Activated gamma-delta T cell treated with Interleukin-2 at 50 U/mL for 16 hours (primary cell): ENCODE measurements around the gene GNMT.
"Not testable (repeated sequence)": the region's sequence is repeated elsewhere in the genome, so short reads cannot be mapped to it uniquely, and the experiment has no call there.

Source experiments
- DNase-seq: peaks from one replicate; pipeline ENCODE4 v3.0.0-alpha.2; 2020

GNMT gene

DNA sequence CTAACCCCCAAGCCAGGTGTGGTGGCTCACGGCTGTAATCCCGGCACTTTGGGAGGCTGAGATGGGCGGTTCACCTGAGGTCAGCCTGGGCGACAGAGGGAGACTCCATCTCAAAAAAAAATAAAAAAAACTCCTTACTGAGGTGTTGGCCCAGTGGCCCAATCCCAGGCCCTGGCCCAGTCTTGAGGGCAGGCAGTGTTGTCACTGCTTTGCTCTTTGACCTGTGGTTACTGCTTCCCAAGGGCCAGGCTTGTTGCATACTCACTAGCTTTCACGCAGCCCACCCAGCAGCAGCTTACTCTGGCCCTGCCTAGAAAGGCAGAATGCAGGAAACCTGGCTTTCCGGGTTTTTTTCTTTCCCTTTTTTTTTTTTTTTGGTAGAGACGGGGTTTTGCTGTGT lies 18.1 kb upstream of the GNMT start:
- no peak for DNase-seq

DNA sequence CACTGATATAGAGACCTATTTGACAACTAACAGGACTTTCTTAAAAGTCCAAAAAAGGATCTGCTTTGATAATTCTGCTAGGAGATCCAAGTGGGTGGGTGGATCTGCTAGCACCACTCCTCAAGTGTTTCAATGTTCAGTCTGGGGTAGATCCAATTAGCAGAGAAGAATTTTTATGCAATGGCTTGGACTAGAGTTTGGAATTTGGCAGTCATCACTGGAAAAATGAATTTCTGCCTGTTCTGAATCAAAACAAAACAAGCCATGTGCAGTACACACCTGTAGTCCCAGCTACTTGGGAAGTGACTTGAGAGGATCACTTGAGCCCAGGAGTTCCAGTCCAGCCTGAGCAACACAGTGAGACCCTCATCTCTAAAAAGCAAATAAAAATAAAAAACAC lies 12.6 kb upstream of the GNMT start:
- DNase-seq = no peak

GRCh38 chr6:42952389-42952788 lies 8.2 kb upstream of the GNMT start:
- DNase-seq = no peak

DNA sequence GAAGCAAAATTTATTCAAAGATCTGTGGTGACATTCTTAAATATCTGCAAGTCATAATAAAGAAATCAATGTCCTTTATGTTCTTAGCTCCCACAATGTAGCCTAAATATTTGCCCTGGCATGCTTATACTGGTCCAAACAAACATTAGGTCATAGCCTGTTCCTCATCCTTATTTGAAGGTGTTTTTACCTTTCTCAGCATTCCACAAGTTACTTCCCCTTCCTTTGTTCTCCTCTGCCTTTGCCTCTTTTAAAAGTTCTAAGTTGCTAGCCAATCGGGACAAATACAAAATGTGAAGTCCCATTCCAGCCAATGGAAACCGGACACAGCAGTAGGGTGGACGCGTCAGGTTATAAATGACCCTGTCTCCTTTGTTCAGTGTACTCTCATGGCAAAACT lies 6.1 kb upstream of the GNMT start:
- not testable (repeated sequence) for DNase-seq

GRCh38 chr6:42958125-42958524 lies 2.4 kb upstream of the GNMT start:
- no peak for DNase-seq

GRCh38 chr6:42959917-42960242 lies 674 bp upstream of the GNMT start:
- DNase-seq = no peak

- DNase-seq = no peak
Observed at GRCh38 chr6:42961020-42961470, 491 bp downstream of the GNMT start.

GRCh38 chr6:42962096-42962495 lies 1.5 kb downstream of the GNMT start:
- DNase-seq = no peak

DNA sequence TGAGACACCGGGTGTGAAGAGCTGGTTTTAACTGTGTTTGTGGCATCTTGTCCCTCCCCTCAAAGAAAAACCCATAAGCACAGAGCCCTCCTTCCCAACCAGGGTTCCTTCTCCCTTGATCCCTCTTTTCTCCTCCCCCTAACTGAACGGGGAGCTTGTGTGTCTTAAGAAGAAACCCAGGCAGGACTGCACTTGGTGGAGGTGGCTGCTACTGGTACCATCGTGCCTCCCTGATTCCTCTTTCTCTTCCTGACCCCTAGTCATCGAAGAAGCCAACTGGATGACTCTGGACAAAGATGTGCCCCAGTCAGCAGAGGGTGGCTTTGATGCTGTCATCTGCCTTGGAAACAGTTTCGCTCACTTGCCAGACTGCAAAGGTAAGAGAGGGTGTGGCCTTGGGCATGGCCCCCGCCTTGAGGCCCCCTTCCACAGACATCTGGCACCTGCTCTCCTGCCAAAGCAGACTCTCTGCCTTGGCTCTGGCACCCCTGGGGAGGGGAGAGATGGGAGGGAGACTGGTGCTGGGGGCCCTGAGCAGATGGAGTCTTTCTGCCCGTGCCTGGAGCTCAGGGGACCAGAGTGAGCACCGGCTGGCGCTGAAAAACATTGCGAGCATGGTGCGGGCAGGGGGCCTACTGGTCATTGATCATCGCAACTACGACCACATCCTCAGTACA lies 2.1 kb downstream of the GNMT start:
- no peak for DNase-seq

DNA sequence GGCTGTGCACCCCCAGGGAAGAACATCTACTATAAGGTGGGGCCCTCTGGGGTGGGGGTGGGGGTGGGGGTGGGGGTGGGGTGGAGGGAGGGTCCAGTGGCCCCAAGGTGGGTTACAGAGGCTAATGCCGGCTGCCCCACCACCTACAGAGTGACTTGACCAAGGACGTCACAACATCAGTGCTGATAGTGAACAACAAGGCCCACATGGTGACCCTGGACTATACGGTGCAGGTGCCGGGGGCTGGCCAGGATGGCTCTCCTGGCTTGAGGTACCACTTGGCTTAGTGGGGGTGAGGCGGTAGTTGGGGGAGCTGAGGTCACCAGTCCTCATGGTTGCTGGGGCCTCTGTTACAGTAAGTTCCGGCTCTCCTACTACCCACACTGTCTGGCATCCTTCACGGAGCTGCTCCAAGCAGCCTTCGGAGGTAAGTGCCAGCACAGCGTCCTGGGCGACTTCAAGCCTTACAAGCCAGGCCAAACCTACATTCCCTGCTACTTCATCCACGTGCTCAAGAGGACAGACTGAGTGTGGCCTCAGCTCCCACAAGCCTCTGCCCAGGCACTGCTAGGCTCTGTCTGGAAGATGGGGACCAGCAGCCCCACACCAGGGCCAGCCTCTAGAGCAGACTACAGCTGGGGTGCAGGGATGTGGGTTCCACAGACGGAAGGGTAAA lies 2.8 kb downstream of the GNMT start:
- no peak for DNase-seq

- DNase-seq = no peak
Observed at GRCh38 chr6:42963855-42964605, 3.5 kb downstream of the GNMT start.

GRCh38 chr6:42966571-42966970 lies 6.0 kb downstream of the GNMT start:
- DNase-seq = no peak

- DNase-seq = no peak
Observed at GRCh38 chr6:42967228-42967627, 6.7 kb downstream of the GNMT start.

GRCh38 chr6:42968126-42968701 lies 7.7 kb downstream of the GNMT start:
- no peak for DNase-seq

- no peak for DNase-seq
Observed at GRCh38 chr6:42968783-42969182, 8.2 kb downstream of the GNMT start.

GRCh38 chr6:42969431-42969830 lies 8.9 kb downstream of the GNMT start:
- no peak for DNase-seq

DNA sequence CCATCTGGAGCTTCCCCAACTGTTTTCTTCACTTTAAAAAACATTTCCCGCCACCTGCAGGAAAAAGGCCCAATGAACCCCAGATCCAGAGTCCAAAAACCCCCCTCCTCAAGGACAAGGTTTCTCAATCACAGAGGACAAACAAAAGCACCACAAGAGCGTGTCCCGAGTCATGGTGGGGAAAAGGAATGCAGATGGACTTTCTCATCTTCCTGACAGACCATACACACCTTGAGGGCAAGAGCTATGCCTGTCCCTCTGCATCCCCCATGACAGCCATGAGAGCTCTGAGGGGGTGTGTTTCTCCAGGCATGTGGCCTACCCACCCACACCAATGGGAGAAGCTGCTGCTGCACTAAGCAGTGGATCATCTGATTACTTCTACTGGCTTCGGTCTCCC lies 9.4 kb downstream of the GNMT start:
- no peak for DNase-seq

DNA sequence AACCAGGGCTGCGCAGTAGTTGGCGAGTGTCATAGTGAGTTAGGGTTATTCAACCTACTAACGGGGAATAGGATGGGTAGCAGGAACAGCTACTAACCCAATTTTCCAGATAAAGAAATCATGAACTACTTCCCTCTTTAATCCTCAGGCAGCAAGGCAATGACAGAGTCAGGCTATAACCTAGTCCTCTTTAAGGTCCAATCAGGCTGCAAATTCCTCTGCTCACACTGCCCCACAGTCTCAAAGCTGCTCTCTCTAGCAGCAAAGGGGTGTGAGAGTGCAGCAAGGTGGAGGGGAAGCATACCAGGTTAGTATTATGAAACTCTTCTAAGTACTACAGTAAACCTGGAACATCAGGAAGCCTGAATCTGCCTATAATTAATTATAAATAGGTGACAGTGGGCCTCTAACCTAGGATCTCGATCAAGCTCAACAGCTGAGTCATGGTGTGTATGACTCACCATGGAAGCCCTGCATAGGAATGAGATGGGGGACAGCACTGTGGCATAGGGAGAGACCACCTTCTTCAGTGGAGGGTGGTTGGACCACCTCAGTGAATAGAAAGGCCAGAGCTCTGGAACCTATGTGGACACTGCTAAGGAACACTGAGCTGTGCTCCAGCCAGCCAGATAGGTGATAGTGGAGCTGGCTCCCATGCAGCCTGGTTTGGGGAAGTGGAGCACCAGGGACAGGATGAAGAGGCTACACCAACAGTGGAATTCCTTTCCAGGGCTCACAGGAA lies 10.5 kb downstream of the GNMT start:
- no peak for DNase-seq

DNA sequence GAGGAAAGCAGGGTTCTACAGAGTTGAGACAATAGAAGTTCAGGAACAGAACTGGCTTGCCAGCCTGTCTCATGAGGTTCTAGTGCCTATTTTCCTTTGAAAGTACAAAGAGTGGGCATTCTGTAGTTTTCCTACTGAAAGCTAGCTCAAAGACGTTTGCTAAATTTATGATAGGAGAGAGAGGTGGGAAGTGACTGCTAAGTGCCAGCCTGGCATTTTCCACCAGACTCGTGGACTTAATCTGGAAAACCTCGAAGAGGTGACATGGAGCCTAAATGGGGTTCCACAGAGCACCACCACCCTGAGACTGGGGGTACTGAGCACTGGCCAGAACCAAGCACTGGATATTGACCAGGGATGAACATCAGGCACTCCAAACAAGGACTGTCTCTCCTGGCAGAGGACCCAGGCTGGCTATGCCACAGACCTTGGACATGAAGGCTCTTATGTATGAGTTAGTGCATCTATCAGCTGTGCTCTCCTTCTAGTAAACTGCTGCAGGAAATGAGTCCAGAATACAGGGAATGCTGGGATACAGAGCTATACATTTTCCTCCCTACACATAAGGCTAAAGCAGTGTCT lies 11.3 kb downstream of the GNMT start:
- no peak for DNase-seq

DNA sequence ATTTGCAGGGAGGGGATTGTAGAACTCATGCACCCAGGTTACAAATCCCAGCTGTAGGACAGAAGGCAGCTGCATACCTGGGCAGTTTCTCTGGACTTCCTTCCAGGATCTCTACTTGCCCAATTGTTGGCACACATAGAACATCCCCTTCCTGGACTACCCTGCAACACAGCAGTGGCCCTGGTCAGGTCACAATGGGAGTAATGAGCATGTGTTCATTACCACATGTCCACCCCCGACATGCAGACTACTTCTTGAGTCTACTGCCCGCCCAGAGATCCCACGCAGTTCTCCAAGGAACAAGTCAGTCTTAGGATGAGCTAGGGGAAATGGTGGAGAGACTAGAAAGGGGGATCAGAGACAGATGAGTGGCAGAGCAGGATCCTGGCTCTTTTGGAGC lies 13.4 kb downstream of the GNMT start:
- no peak for DNase-seq

DNA sequence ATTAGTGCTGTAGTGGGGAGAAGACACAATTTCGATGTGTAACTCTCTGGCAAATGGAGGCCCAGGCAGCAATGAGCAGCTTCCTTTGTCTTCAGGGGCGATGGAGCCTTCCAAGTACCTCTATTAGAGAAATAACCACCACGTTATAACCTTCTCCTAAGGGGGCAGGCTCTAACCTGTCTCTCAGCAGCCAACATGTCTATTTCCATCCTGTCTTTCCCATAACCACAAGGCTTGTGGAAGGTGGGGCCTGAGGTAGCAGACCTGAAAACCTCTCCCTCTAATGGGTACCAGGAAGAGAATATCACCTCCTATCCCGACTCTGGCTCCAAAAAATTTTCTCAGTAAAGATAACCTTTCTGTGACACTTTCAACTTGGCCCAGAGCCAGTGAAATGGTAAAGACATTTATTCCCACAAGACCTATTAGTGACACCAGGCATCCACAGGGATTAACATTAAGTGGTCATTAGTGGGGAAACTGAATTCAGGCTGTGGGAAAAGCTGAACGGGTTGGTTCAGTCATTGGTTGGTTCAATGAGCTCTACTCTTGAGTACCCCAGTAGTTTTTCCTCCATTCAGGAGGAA lies 14.5 kb downstream of the GNMT start:
- DNase-seq = no peak

DNA sequence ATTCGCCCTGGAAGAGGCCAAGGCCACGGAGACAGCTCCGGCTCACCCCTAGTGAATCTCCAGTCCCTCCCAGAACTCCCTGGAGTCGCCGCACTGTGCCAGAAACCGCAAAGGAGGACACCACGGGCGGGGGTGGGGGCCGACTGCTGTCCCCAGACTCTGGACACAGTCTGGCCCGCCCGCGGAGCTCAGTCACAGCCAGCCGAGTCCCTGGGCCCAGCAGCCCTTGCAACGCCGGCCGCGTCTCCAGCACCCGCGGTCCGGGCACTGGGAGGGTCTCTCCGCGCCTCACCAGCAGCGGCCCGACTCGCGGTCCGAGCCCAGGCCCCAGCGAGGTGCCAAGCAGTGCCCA lies 17.9 kb downstream of the GNMT start:
- no peak for DNase-seq
